Left kidney (tissue), 2 donors: Measurements from ENCODE around the gene GPRIN2. TPM values are rescaled to one million over a fixed set of nuclear protein-coding genes. Genes with fewer than 3 reads are reported as not detected.
A peak's percentile ranks its signal among the peaks of the same experiment; 100 is the strongest.
"Not testable (repeated sequence)": the region's sequence is repeated elsewhere in the genome, so short reads cannot be mapped to it uniquely, and the experiment has no call there.

Experiments used
- DNase-seq: peaks from one replicate; pipeline ENCODE4 v3.0.0-alpha.2; 2013
- polyA plus RNA-seq: library from polyadenylated mRNA; unstranded; fragments of 120-200 nt; gene quantifications from one replicate; pipeline ENCODE4 v1.2.1, GENCODE V29; 2013; ENCODE audit not compliant: insufficient read length

Gene GPRIN2
- polyA plus RNA-seq, 1 donor, result 4.0 TPM

GRCh38 chr10:46570655-46571054 is 14.2 kb upstream of the GPRIN2 start:
- DNase-seq, result not testable (repeated sequence)

DNA sequence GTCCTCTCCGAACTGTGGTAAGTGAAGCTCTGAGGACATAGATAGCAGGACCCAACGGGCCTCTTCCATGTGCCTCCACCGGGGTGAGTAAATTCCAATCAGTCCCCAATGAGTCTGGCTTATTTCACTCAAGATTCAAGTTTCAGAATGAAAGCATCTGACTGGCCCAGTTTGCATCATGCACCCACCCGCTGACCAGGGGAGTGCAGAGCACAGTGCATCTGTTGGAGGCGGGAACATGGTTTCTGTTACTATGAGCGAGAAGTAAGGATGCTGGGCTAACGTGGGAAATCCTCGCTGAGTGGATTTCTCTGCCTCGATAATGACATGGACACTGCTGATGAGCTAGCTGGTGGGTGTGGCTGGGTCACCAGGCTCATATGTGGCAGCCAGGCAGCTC is 10.7 kb upstream of the GPRIN2 start:
- not testable (repeated sequence) for DNase-seq

GRCh38 chr10:46565591-46566332 is 9.3 kb upstream of the GPRIN2 start:
- DNase-seq, result peak; percentile 71

GRCh38 chr10:46560952-46561351 is 4.5 kb upstream of the GPRIN2 start:
- no peak for DNase-seq

DNA sequence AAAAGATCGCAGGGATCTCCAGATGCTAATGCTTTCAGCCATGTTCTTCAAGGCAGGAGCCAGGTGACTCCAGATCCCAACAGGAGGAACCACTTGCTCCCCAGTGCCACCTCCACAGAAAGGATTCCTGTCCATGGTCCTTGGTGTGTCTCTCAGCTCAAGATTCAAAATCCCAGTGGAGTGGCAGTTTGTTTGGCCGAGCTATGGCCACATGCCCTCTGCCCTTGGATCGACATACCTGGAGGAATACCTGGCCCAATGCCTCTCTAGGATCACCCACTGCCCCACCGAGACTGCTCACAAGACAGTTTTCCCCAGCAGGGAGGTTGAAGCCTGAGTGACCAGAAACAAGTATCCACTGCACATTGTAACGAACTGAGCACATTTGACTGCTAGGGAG is 3.9 kb upstream of the GPRIN2 start:
- no peak for DNase-seq

GRCh38 chr10:46559231-46559671 is 2.8 kb upstream of the GPRIN2 start:
- no peak for DNase-seq

DNA sequence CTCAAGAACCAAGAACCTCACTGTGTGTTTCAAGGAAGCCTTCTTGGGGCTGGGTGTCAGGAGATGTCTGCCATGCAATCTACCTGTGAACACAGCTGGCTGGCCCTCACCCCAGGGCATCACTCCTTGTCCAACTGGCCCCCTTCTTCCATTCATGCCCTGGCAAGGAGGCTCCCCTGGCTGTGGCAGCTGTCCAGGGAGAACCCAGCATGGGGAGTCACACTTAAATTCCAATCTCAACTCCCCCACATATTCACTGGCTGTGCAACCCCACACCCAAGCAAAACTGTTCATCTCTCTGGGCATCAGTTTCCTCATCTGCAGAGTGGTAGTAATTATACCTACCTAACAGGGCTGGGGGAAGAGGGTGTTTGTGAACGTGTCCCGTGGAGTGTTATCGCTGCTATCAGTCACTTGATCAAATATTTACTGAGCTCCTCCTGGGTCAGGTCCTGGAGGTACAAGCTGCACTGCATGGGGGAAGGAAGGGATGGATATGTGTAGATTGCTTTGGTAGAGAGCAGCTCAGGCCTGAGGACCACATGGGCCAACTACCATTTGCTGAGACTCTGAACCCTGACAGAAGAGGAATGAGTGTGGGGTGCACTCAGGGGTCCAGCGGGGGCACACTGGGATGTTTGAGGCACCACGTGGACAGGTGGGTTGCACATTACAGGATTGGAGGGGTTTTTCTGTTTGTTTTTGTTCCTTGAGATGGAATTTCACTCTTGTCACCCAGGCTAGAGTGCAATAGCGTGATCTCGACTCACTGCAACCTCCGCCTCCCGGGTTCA is 2.1 kb upstream of the GPRIN2 start:
- no peak for DNase-seq

- no peak for DNase-seq
These were observed 1.6 kb upstream of the GPRIN2 start for GRCh38 chr10:46558122-46558391.

- no peak for DNase-seq
These were observed 1.1 kb upstream of the GPRIN2 start for GRCh38 chr10:46557319-46558121.

GRCh38 chr10:46555713-46556514 is 544 bp downstream of the GPRIN2 start:
- peak; percentile 64 for DNase-seq

DNA sequence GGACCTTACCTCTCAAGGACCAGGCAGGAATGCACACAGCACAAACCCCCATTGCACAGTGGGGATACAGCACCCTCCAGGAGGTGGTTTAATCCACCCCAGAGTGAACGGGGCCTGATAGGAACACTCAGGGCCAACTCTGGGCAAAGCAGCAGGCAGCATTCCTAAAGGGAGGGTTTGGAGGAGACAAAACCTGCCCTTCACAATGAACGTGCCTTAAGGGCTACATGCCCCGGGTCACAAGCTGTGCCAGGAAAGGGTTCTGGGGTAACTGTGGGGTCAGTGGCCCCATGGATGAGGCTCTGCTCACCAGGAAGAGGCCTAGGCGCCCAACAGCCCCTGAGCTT is 1.1 kb downstream of the GPRIN2 start:
- DNase-seq, result no peak

- DNase-seq, result no peak
These were observed 2.2 kb downstream of the GPRIN2 start for GRCh38 chr10:46554166-46554781.

- no peak for DNase-seq
These were observed 3.0 kb downstream of the GPRIN2 start for GRCh38 chr10:46553238-46554049.

DNA sequence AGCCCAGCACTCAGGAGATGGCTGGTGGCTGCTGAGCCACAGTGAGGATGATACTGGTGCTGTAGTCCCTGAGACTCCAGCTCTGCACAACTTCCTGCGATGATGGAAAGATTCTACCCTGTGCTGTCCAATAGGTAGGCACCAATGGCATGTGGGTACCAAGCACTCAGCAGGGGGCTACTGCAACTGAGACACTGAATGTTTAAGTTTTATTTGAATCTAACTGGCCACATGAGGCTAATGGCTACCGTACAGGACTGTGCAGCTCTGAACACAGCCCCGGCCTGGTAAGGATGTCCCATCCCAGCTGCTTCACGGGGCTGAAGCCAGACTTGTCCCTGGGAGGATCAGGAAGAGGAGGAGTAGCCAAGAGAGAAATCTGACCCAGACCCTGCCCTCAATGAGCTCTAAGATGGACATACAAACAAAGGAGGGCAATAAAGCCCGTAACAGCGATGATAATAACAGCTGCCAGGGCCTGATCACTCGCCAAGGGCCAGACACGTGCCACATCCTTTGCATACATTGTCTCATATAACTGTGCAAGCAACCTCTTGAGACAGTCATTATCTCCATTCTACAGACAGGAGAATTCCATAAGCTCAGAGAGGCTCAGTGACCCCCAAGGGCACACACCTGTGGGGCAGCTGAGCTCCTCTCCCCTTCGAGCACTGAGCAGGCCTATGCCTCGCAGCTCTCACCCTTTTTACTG is 3.8 kb downstream of the GPRIN2 start:
- DNase-seq, result no peak

DNA sequence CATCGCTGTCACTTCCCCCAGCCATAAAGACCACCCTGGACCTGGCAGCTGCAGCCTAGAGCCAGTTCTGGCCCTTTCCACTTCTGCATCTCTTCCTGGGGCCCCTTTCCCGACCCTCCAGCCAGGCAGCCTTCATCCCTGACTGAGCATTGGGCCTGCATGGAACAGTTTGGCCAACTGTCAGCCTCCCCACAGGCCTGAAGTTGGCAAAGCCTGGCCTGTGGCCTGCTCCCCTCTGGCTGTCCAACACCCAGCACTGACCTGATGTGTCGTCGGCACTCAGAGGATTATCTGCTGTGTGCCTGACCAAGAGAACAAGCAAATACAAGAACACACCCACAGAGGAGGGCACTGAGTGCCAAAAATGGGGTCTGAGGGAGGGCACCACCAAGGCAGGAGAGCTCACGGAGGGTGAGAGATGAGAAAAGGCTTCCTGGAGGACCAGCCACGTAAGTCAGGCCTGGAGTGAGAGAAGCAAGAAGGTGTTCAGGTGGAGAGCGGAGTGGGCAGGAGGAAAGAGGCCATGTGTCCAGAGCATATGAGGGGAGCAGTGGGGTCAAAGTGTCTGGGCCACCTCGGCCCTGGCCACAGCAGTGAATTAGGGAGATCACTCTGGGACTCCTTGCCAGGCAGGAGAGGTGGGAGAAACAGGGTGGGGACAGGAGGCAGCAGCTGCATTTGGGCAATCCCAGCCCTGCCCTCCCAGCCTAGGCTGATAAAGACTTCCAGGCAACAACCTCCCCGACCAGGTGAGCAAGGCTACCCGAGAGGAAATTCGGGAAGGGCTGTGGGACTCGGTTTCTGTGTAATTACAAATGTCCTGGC is 4.5 kb downstream of the GPRIN2 start:
- DNase-seq, result no peak

- DNase-seq, result no peak
These were observed 5.4 kb downstream of the GPRIN2 start for GRCh38 chr10:46550795-46551700.

DNA sequence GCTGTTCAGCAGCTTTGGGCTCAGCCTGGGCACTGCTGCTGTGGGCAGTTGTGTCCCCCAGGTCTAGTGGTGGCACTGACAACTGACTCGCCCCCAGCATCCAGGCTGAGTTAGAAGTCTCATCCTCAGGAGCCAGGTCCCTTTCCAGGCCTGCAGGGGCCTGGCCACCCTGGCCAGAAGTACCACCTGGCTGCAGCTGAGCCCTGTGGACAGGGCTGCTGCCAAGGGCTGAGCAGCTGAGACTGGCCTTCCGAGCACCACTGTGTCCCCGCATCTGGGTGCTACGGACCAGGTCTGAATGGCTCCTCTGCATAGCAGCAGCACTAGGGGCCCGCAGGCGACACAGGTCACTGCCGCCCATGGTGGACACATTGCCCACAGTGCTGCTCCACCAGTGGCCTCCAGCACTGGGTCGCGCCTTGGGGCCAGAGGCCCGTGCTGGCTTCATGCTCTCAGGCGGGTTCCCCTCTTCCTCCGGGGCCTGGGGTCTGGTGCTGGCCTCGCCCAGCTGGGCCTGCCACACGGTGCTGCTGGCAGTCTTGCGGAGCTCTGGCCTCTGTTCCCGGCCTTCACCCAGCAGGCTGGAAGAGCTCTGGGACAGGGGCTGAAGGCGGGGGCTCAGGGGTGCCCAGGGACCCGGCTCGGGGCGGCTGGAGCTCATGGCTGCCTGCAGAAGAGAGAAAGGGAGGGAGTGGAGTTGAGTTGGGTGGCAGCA is 6.2 kb downstream of the GPRIN2 start:
- no peak for DNase-seq
